Left colon (tissue), 2 donors: ENCODE measurements around the gene CXCL3. TPM values are rescaled to one million over a fixed set of nuclear protein-coding genes. Genes with fewer than 3 reads are reported as not detected.
"Not testable (repeated sequence)": the region's sequence is repeated elsewhere in the genome, so short reads cannot be mapped to it uniquely, and the experiment has no call there.

ENCODE experiments used
- ATAC-seq: fragments of 200-7000 bp; cut with Tn5 transposase; one replicate; pipeline ENCODE4 v1.9.1; 2020; ENCODE audit warnings: mild to moderate bottlenecking, moderate library complexity
- DNase-seq, 2 donors: peaks; one replicate each; pipeline ENCODE4 v3.0.0-alpha.2; 2020
- intact Hi-C, 2 donors: fragments of 100-400 bp; cut with DNase I in 1 of 2; cut with micrococcal nuclease in 1 of 2; formaldehyde crosslinking; loops; one replicate each; pipeline versions ENCODE4 v1.11.2 to v1.14.0; 2022; cut with DNase I, micrococcal nuclease
- long read RNA-seq: library from polyadenylated mRNA; unstranded; transcript quantifications from one replicate; pipeline ENCODE4 v2.0.0, GENCODE V29; 2021
- total RNA-seq, 2 donors: library from RNA; stranded (reverse); fragmentation: NEBNext Ultra II Directional; extraction: Animal tissue kit (Norgen Biotek cat#: 25700); gene quantifications; one replicate each; pipeline ENCODE4 v1.2.1, GENCODE V29; 2021
- donor health status: DM: no; HTN: no; CAD: no.
- donor health status: DM: yes; HTN: yes; CAD: no.

Gene CXCL3
- 10 to 100 TPM in 1 of 2 donors, 1 to 10 TPM in 1; 3.5 to 20.8 TPM for total RNA-seq
- long read RNA-seq, partial matches to known transcripts, result 0 of 4 reads
- long read RNA-seq, other reads (novel, unspliced or antisense), result 1 of 4 reads

- peak; percentile 88 for ATAC-seq
- intact Hi-C loops, result no loop called here
- DNase-seq, result peak; percentile 88 to 91
These were observed at the start of gene CXCL3 for GRCh38 chr4:74038425-74039314. Gene CXCL3, minus strand, starts transcription at chr4:74038689. Its CDS starts 78 bp downstream, at chr4:74038611.

DNA sequence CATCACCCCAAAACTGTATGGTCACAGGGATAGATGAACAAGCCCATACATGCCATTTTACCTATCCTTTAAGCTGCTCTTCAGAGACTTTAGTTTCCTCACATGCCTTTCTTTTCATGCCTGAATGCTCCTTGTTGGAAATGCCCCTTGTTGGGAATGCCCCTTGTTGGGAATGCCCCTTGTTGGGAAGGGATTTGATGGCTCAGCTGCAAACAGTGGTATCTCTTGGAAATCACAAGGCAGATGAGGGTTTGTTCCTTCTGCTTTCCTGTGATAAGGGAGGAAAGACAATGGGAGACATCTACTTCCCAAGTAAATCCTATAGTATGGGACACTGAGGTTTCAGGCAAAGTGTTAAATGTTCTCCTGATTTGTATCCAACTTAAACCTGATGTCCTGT lies 49.0 kb upstream of the CXCL3 start:
- ATAC-seq, result no peak
- intact Hi-C loops, result no loop called here
- DNase-seq, result no peak

DNA sequence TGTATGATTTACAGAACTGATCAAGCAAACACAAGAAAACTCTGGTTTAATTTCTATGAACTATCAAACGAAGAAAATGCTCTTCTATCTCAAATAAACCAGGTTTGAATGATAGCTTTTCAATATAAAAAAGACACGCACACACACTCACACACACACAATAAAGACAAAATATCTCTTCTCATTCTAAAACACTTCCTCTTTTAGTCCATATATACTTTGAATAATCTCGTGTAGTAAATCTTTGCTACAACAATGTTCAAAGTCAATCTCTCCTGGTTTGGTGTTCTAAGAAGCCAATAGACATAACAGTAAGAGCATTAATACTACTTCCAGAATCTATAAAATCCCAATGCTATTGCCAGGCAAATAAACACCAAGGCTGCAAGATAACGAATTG lies 47.2 kb upstream of the CXCL3 start:
- intact Hi-C loops, result no loop called here
- ATAC-seq, result peak; percentile 40
- no peak for DNase-seq

DNA sequence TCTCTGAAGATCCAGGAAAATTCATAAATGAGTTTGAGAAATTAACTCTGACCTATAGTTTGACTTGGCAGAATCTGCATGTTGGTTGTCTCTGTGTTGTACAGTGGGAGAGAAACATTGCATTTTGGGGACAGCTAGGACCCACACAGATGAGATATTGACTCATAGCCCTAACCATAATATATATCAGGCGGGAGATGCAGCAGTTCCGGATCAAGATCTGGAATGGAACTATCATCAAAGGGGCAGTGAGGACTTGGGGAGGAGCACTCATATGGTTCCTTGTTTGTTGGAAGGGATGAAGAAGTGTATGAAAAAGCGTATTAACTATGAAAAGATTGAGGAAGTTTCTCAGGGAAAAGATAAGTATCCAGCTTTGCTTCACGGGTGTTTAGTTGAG lies 46.5 kb upstream of the CXCL3 start:
- ATAC-seq (no peak), DNase-seq (no peak)
- intact Hi-C loops, result no loop called here

DNA sequence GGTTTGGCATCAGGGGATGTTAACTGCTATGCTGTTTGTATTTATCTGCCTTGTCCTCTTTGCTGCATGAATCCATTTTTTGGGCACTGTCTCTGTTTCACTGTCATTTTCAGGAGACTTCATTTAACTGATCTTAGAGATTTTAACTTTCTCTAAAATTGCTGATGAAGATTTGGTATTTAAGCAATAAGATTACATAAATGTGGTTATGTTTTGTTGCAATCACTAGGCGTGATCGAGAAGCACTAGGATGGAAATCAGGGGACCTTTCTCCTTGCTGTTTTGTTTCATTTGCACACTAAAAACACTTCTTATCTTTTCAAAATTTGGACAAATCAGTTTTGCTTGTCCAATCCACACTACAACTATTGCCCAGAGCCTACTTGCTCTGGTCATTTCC lies 45.1 kb upstream of the CXCL3 start:
- ATAC-seq, result no peak
- intact Hi-C loops, result no loop called here
- DNase-seq, result no peak

- no peak for DNase-seq
- no peak for ATAC-seq
- intact Hi-C loops, result no loop called here
These were observed 42.5 kb upstream of the CXCL3 start for GRCh38 chr4:74081035-74081434.

- ATAC-seq, intact Hi-C loops, DNase-seq: not testable (repeated sequence)
These were observed 41.9 kb upstream of the CXCL3 start for GRCh38 chr4:74080351-74080750.

- ATAC-seq, result peak; percentile 68
- DNase-seq, intact Hi-C loops: not testable (repeated sequence)
These were observed 40.5 kb upstream of the CXCL3 start for GRCh38 chr4:74079024-74079423.

DNA sequence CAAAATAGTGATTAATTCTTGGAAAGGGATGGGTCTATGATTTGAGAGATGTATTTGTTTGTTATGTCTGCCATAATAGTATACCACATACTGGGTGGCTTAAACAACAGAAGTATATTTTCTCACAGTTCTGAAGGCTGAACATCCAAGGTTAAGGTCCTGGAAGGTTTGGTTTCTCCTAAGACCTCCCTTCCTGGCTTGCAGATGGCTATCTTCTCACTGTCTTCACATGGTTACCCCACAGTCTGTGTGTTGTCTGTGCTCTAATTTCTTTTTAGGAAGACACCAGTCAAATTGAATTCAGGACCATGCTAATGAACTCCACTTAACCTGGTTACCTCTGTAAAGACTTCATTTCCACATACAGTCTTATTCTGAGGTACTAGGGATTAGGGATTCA lies 34.9 kb upstream of the CXCL3 start:
- ATAC-seq, result no peak
- intact Hi-C loops, result no loop called here
- DNase-seq, result no peak

GRCh38 chr4:74072739-74073138 lies 34.2 kb upstream of the CXCL3 start:
- no peak for ATAC-seq
- DNase-seq, result no peak
- intact Hi-C loops, result no loop called here

DNA sequence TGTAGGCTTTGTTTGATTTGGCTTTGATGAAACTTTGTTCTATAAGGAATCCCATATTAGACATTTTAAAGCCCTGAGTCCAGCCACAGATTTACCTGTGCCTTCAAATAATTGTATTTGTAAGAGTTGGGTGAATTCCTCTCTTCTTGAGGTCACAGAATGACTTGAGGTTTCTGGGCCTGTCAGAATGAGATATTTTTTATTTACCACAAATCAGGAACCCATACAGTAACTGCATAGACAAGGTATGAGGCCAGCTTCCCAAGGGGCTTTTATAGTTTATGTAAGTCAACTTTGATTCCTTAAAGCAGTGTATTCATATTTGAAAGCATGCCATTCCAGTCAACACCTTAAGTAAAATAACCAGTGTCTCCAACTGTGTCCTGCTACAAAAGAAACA lies 29.1 kb upstream of the CXCL3 start:
- DNase-seq (no peak), ATAC-seq (no peak)
- intact Hi-C loops, result no loop called here

GRCh38 chr4:74066232-74066631 lies 27.7 kb upstream of the CXCL3 start:
- no peak for DNase-seq
- intact Hi-C loops, result no loop called here
- no peak for ATAC-seq

GRCh38 chr4:74065115-74065642 lies 26.7 kb upstream of the CXCL3 start:
- ATAC-seq, result no peak

DNA sequence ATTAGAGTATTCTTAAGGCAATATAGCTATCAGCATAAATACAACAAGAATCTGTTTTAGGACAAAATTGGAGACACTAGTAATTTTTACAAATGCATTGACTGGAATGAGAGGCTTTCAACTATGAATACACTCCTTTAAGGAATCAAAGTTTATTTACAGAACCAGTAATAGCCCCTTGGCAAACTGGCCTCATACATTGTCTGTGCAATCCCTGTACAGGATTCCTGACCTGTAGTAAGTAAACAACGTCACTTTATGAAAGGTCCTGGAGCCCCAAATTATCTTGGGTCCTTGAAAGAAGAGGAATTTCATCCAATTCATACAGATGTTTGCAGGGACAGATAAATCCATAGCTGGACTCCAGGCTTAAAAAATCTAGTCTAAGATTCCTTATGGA lies 25.4 kb upstream of the CXCL3 start:
- no peak for DNase-seq
- intact Hi-C loops, result no loop called here
- peak; percentile 62 for ATAC-seq

More at GRCh38 chr4:74065115-74065642, 26.7 kb upstream of the CXCL3 start:
- intact Hi-C loops, result no loop called here
- DNase-seq, result no peak

DNA sequence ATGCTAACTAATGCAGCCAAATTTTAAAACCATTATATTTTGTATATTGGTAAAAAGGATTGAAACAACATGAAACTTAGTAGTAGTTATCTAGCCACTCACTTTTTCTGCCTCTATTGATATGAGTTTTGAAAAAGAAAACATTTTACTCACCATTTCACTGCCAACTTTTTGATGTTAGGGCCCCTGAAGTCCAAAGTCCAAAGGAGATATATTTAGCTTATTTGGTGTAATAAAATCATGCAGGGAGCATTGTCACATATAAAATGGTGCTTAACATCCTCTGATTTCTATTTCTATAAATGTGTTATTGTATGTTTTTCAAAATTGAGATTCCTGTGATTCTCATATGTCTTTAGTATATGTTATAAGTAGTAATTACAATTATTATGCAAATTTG lies 24.5 kb upstream of the CXCL3 start:
- DNase-seq, result no peak
- intact Hi-C loops, result no loop called here
- ATAC-seq, result peak; percentile 81

GRCh38 chr4:74061430-74061829 lies 22.9 kb upstream of the CXCL3 start:
- no peak for ATAC-seq
- DNase-seq, result no peak

GRCh38 chr4:74059161-74059829 lies 20.8 kb upstream of the CXCL3 start:
- intact Hi-C loops, result no loop called here
- DNase-seq (no peak), ATAC-seq (no peak)

More at GRCh38 chr4:74061430-74061829, 22.9 kb upstream of the CXCL3 start:
- intact Hi-C loops, result no loop called here

DNA sequence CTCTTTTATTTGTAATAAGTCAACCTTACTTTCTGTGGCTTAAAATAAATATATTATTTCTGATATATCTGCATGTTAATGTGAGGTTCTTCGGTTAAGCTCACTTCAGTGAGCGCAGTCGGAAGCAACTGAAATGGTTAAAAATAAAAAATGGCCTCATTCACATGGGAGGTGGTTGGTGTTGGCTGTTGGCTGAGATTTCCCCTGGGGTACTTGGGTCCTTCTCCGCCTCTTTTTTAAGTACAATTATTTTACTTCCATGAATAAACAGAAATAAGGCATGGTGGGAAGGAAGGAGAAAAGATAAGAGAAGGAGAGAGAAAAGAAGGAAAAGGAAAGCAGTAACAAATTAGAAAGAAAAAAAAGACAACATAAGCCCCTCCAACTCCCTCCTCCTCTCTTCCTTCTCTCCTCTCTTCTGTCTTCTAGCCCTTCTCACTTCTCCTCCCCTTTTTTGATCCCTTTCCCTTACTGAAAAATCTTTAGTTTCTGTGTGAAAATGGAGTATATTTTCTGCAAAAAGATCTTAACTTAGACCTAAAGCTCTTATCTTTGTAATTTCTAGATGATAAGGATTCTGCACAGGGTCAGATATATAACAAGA lies 19.7 kb upstream of the CXCL3 start:
- intact Hi-C loops, result no loop called here

GRCh38 chr4:74057588-74057987 lies 19.1 kb upstream of the CXCL3 start:
- intact Hi-C loops, result no loop called here
- no peak for ATAC-seq

More for the DNA sequence above, 19.7 kb upstream of the CXCL3 start:
- DNase-seq (no peak), ATAC-seq (no peak)

More at GRCh38 chr4:74057588-74057987, 19.1 kb upstream of the CXCL3 start:
- DNase-seq, result no peak
